HAP-1 (cell line): ENCODE data around the gene ANKRD39.

Experiments used
- DNase-seq, 2 experiments: peaks; one replicate each; pipeline ENCODE4 v3.0.0-alpha.2; 2016 to 2020; ENCODE audit warnings: low spot score in 2 of 2
- H3K27me3 ChIP-seq: fragments of 250-450 bp; sonication (Bioruptor Pico); 2 replicates; pipeline ENCODE4 v1.5.1; 2020; ENCODE audit warnings: low read depth, mild to moderate bottlenecking, moderate library complexity
- H3K36me3 ChIP-seq: fragments of 250-450 bp; sonication (Bioruptor Pico); replicated peaks from 2 replicates; pipeline ENCODE4 v1.5.1; 2020; ENCODE audit warnings: mild to moderate bottlenecking
- H3K4me1 ChIP-seq: fragments of 250-450 bp; sonication (Bioruptor Pico); 2 replicates; pipeline ENCODE4 v1.5.1; 2020; ENCODE audit warnings: mild to moderate bottlenecking
- H3K4me3 ChIP-seq: fragments of 250-450 bp; sonication (Bioruptor Pico); 2 replicates; pipeline ENCODE4 v1.5.1; 2020; ENCODE audit warnings: mild to moderate bottlenecking, moderate library complexity
- H3K9me3 ChIP-seq: fragments of 250-450 bp; sonication (Bioruptor Pico); 2 replicates; pipeline ENCODE4 v1.5.1; 2020; ENCODE audit warnings: mild to moderate bottlenecking, moderate library complexity
- in situ Hi-C: fragments of 300-500 bp; cut with MboI; formaldehyde crosslinking; loops from 3 replicates; pipeline ENCODE4 v1.14.3; 2020; ENCODE audit warnings: low sequenced_read_pairs, inconsistent platforms, mixed read lengths

The ANKRD39 gene

GRCh38 chr2:96843538-96844268 is 14.1 kb downstream of the ANKRD39 start, which contains the start of gene ANKRD23:
ANKRD23 (minus strand) TSS chr2:96844021; CDS start chr2:96843992, 29 bp downstream.
- Histone ChIP-seq H3K4me3 (no peak within 1 kb of the TSS), H3K27me3 (no peaks in the 10 kb centered on the region), H3K9me3 (no peaks in the 10 kb centered on the region), H3K36me3 (peaks cover 26% of the 10 kb centered on the region), H3K4me1 (no peaks in the 10 kb centered on the region)
- in situ Hi-C loops, result no loop called here
- DNase-seq, result no peak

GRCh38 chr2:96842600-96842999 is 15.2 kb downstream of the ANKRD39 start:
- Histone ChIP-seq H3K4me3 (no peak overlapping the region), H3K27me3 (no peaks in the 10 kb centered on the region), H3K9me3 (no peaks in the 10 kb centered on the region), H3K4me1 (no peaks in the 10 kb centered on the region), H3K36me3 (peaks cover 24% of the 10 kb centered on the region)
- no peak for DNase-seq
- in situ Hi-C loops, result no loop called here

- H3K36me3 ChIP-seq, result peaks cover 21% of the 10 kb centered on the region
- H3K27me3 ChIP-seq, result no peaks in the 10 kb centered on the region
- in situ Hi-C loops, result no loop called here
- H3K4me1 ChIP-seq, result no peaks in the 10 kb centered on the region
- H3K9me3 ChIP-seq, result no peaks in the 10 kb centered on the region
- DNase-seq, result no peak
- H3K4me3 ChIP-seq, result no peak overlapping the region
These were observed 15.9 kb downstream of the ANKRD39 start for GRCh38 chr2:96841701-96842495.

GRCh38 chr2:96839875-96840850 is 17.7 kb downstream of the ANKRD39 start:
- in situ Hi-C loops, result no loop called here
- DNase-seq, result no peak
- H3K9me3 ChIP-seq, result no peaks in the 10 kb centered on the region
- H3K4me1 ChIP-seq, result no peaks in the 10 kb centered on the region
- H3K4me3 ChIP-seq, result no peak overlapping the region
- H3K36me3 ChIP-seq, result peaks cover 20% of the 10 kb centered on the region
- no peaks in the 10 kb centered on the region for H3K27me3 ChIP-seq

GRCh38 chr2:96839293-96839874 is 18.4 kb downstream of the ANKRD39 start:
- Histone ChIP-seq H3K36me3 (peaks cover 20% of the 10 kb centered on the region), H3K4me1 (no peaks in the 10 kb centered on the region), H3K9me3 (no peaks in the 10 kb centered on the region), H3K27me3 (no peaks in the 10 kb centered on the region), H3K4me3 (no peak overlapping the region)
- DNase-seq, result no peak
- in situ Hi-C loops, result no loop called here

GRCh38 chr2:96838345-96839292 is 19.2 kb downstream of the ANKRD39 start:
- H3K4me1 ChIP-seq, result no peaks in the 10 kb centered on the region
- in situ Hi-C loops, result no loop called here
- no peak for DNase-seq

GRCh38 chr2:96837575-96837974 is 20.2 kb downstream of the ANKRD39 start:
- Histone ChIP-seq H3K4me3 (no peak overlapping the region), H3K9me3 (no peaks in the 10 kb centered on the region), H3K27me3 (no peaks in the 10 kb centered on the region), H3K36me3 (peaks cover 30% of the 10 kb centered on the region), H3K4me1 (peaks cover 6% of the 10 kb centered on the region; the same call in 1 of the 2 replicates)
- DNase-seq, result no peak
- in situ Hi-C loops, result no loop called here

More at GRCh38 chr2:96838345-96839292, 19.2 kb downstream of the ANKRD39 start:
- Histone ChIP-seq H3K4me3 (no peak overlapping the region), H3K36me3 (peaks cover 21% of the 10 kb centered on the region), H3K27me3 (no peaks in the 10 kb centered on the region), H3K9me3 (no peaks in the 10 kb centered on the region)

GRCh38 chr2:96835830-96836229 is 22.0 kb downstream of the ANKRD39 start:
- peaks cover 46% of the 10 kb centered on the region for H3K36me3 ChIP-seq

GRCh38 chr2:96832754-96833507 is 24.9 kb downstream of the ANKRD39 start:
- H3K36me3 ChIP-seq, result peaks cover 52% of the 10 kb centered on the region
- DNase-seq, result peak in 1 of 2 experiments; percentile 67
- H3K4me3 ChIP-seq, result no peak overlapping the region
- H3K4me1 ChIP-seq, result peaks cover 8% of the 10 kb centered on the region; the same call in 1 of the 2 replicates
- H3K9me3 ChIP-seq, result no peaks in the 10 kb centered on the region
- no peaks in the 10 kb centered on the region for H3K27me3 ChIP-seq
- in situ Hi-C loops, result no loop called here

More at GRCh38 chr2:96835830-96836229, 22.0 kb downstream of the ANKRD39 start:
- no peak overlapping the region for H3K4me3 ChIP-seq
- in situ Hi-C loops, result no loop called here
- DNase-seq, result no peak
- no peaks in the 10 kb centered on the region for H3K9me3 ChIP-seq
- no peaks in the 10 kb centered on the region for H3K27me3 ChIP-seq
- peaks cover 8% of the 10 kb centered on the region; the same call in 1 of the 2 replicates for H3K4me1 ChIP-seq

- H3K36me3 ChIP-seq, result peaks cover 56% of the 10 kb centered on the region
- H3K4me1 ChIP-seq, result peaks cover 8% of the 10 kb centered on the region; the same call in 1 of the 2 replicates
- in situ Hi-C loops, result no loop called here
- H3K27me3 ChIP-seq, result no peaks in the 10 kb centered on the region
- no peak for DNase-seq
- no peaks in the 10 kb centered on the region for H3K9me3 ChIP-seq
- H3K4me3 ChIP-seq, result no peak overlapping the region
These were observed 25.4 kb downstream of the ANKRD39 start for GRCh38 chr2:96832408-96832753.

GRCh38 chr2:96831679-96832078 is 26.1 kb downstream of the ANKRD39 start:
- Histone ChIP-seq H3K4me1 (peaks cover 8% of the 10 kb centered on the region; the same call in 1 of the 2 replicates), H3K27me3 (no peaks in the 10 kb centered on the region), H3K36me3 (peaks cover 58% of the 10 kb centered on the region), H3K9me3 (no peaks in the 10 kb centered on the region), H3K4me3 (no peak overlapping the region)
- in situ Hi-C loops, result no loop called here
- DNase-seq, result no peak
